Measurements from ENCODE around the gene CARD19. TPM values are rescaled to one million over a fixed set of nuclear protein-coding genes. Genes with fewer than 3 reads are reported as not detected.
"Not testable (repeated sequence)": the region's sequence is repeated elsewhere in the genome, so short reads cannot be mapped to it uniquely, and the experiment has no call there.

Gene CARD19
- polyA plus RNA-seq, 3 donors, result 19.3 to 29.2 (median 25.9) TPM

GRCh38 chr9:93116072-93116961 is 20.3 kb downstream of the CARD19 start:
- no peak for DNase-seq

- DNase-seq, result not testable (repeated sequence)
Measured at GRCh38 chr9:93117521-93117920, 21.5 kb downstream of the CARD19 start.

DNA sequence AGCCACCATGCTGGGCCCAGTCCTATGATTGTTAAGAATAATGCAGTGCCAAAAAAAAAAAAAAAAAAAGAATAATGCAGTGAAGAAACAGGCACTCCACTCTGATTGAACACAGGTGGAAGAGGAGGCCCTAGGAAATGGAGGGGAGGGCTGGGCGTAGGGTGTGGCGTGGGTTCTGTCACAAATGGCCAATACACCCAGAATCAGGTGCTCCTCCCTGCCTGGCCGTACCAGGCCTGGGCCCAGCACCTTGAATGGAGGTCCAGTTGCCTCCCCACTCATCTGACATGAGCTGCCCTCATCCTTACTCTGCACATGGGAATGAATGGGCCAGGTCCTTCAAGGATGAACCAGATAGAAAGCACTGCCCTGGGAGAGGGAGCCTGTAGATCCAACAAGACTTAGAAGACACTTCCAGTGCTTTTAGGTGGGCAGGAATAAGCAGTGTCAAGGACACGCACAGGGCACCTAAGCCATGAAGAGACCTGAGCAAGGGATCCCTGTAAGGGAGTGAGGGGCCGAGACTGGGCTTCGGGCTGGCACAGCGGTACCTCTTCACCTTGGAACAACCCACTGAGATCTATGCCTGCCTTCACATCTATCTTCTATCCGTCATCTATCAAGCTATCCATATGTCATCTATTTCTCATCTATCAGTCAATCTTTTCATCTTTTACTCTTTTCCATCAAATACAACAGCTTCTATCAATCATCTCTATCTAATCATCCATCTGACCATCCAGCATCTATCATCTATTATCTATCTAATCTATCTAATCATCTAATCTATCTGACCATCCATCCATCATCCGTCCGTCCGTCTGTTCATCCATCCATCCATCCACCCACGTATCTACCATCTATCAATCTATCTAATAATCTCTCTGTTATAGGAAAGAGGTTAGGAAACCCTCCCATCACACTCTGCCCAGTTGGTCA is 22.2 kb downstream of the CARD19 start:
- DNase-seq, result no peak

- DNase-seq, result no peak
Measured at GRCh38 chr9:93118863-93119702, 23.1 kb downstream of the CARD19 start.

- DNase-seq, result no peak
Measured at GRCh38 chr9:93119703-93119952, 23.6 kb downstream of the CARD19 start.

DNA sequence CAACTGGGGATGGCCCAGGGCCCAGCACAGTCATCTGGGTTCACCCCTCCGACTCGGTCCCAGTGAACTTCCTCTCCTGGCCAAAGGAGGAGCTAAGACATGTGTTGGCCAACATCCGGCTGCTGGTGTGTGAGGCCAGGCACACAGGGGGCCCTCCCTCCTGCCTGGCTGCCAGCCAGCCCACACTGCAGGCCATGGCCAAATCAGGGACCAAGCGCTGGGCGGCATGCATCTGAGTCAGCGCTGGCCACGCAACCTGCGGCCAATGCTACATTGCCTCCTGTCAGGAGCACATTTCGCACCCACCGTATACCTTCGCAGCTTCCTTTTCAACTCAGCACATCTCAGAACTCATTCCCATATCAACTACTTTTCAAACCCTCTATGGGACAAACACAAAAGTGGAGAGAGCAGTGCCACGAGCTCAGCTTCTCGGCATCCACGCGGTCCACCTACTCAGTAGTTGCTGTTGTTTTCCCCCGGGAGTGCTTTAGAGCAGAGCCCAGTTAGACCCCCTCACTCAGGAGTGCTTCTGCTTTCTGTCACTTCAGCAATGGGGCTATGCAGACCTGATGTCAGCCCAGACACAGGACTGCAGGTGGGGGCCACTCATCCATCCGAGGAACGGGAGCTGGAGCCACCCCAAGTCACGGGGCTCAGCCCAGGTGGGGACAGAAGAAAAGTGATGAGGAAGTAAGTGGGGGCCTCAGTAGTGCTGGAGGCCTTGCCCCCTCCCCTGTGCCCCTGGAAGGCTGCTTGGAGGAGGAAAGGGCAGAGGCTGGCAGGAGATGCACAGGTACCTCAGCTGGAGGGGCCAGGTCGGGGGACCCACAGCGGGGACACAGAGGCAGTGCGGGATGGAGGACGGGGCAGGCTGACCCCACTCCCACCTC is 24.2 kb downstream of the CARD19 start:
- DNase-seq, result no peak

GRCh38 chr9:93120846-93121315 is 24.9 kb downstream of the CARD19 start:
- no peak for DNase-seq

DNA sequence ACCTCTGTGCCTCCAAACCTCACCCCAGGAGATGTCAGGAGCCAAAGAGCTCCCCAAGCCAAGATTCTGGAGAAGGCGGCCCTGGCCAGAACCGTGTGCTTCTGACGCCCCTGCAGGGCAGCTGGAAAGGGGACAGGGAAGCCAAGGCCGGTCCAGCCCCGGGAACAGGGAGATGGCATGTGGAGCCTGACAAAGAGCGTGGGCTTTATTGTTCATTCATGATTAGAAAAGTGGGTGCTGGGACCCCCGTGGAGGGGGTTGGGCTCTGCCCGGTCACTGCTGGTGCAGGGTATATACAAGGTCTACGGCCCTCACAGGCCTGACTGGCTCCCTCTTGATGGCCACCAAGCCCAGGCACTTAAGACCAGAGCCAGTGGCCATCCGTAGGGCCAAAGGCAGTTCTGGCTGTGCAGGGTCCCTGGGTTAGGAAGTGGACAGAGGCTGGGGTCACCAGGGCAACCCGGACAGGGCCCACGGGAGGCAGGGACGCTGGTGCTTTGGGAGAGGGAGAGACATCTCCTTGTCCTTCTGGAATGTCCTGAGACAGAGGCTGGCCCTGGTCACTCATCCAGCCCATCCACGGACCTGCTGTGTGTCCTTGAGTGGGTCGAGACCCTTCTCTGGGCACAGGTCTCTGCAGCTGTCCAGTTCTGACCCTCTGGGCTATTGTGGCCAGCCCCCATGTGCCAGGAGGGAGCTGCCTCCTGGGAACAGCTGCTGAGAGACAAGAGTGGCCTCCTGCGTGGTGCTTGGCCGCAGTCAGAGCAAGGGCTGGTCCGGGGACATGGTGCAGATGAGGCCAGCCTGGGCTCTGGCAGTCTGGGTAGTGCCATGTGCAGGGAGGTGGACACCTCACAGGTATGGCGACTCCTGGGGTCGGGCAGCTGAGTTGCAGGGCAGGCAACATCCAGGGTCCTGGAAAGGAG is 25.6 kb downstream of the CARD19 start:
- DNase-seq, result no peak

DNA sequence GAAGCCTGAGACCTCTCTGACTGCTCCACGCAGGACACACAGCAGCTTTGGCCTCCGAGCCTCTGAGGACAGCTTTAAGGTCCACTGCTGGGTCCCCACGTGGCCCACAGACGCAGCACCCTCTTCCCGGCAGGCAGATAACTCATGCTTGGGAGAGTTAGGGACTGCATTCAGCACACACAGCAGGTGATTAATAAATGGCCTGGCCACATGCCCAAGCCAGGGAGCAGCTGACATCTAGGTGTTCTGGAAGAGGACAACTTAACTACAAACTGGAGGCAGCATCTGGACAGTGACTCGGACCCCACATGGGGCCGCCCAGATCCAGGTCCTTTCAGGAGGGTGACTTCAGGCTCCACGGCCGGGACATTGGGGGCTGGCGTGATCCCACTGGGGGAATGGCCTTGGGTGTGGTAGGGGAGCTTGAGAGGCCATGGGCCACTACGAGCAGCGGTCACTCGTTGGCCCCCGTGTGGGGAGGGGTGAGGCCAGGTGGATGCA is 26.8 kb downstream of the CARD19 start:
- DNase-seq, result no peak

GRCh38 chr9:93123561-93124283 is 27.7 kb downstream of the CARD19 start:
- DNase-seq, result no peak

GRCh38 chr9:93124793-93125192 is 28.8 kb downstream of the CARD19 start:
- DNase-seq, result no peak

DNA sequence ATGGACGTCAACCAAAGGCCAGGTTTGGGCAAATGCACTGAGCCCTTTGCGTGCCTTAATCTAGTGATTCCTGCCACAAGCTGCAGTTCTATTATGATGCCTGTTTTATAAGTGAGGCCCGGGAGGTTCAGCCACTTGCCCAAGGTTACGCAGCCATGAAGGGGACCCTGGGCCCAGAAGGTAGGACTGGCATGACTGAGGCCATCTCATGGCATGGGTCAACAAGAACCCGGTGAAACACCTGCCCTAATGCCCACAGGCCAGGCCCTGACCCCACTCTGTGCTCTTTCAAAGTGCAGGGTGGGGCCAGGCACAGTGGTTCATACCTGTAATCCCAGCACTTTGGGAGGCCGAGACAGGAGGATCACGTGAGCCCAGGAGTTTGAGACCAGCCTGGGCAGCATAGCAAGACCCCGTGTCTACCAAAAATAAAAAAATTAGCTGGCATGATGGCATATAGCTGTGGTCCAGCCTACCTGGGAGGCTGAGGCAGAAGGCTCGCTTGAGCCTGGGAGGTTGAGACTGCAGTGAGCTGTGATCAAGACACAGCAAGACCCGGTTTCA is 29.4 kb downstream of the CARD19 start:
- no peak for DNase-seq

- no peak for DNase-seq
Measured at GRCh38 chr9:93126151-93126781, 30.2 kb downstream of the CARD19 start.

DNA sequence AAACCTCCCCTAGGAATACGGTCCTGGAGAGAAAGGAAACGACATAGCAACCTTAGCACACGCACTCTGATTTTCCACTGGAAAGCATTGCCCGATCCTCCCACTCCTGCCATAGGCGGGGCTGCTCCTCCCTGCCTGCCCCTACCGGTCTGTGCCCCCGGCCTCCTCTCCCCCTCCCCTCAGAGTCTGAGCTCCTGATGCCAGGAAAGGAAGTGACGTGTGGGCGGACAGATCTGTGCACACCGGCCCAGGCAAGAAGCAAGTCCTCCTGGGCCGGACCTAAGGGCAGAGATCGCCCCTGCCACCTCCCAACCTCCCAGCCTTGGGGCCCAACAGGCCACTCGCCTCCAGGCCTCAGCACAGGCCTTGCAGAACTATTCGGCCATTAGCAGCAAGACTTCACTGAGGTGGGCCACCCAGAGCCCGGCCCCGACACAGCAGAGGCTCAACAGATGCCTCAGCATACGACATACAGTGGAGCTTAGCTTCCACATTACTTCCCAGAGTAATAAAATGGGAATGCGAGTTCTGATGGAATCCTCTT is 30.9 kb downstream of the CARD19 start:
- DNase-seq, result peak; percentile 59

- no peak for DNase-seq
Measured at GRCh38 chr9:93127395-93127911, 31.4 kb downstream of the CARD19 start.

- no peak for DNase-seq
Measured at GRCh38 chr9:93128011-93128714, 32.1 kb downstream of the CARD19 start.

Measured in renal pelvis (tissue), 4 donors.